Transverse colon (tissue), 4 donors: Measurements from ENCODE around the gene PTTG1. TPM values are rescaled to one million over a fixed set of nuclear protein-coding genes. Genes with fewer than 3 reads are reported as not detected.
"Not testable (repeated sequence)": the region's sequence is repeated elsewhere in the genome, so short reads cannot be mapped to it uniquely, and the experiment has no call there.

Experiments used
- DNase-seq: peaks from one replicate; pipeline ENCODE4 v3.0.0-alpha.2; 2019
- H3K27ac ChIP-seq, 4 donors: fragments of 200-600 bp; sonication (generic); 2 replicates each; pipeline ENCODE4 v1.5.1; 2016 to 2018; ENCODE audit warnings: inconsistent platforms in 4 of 4
- H3K27me3 ChIP-seq: fragments of 200-600 bp; sonication (generic); 2 replicates; pipeline ENCODE4 v1.5.1; 2017; ENCODE audit warnings: inconsistent platforms
- H3K36me3 ChIP-seq, 4 donors: fragments of 200-600 bp; sonication (generic); 2 replicates each; pipeline ENCODE4 v1.5.1; 2017 to 2019; ENCODE audit warnings: inconsistent platforms in 4 of 4
- H3K4me1 ChIP-seq, 4 donors: fragments of 200-600 bp; sonication (generic); 2 replicates each; pipeline ENCODE4 v1.5.1; 2017 to 2020; ENCODE audit warnings: inconsistent platforms in 4 of 4
- H3K4me3 ChIP-seq, 4 donors: fragments of 200-600 bp; sonication (generic); 1 replicate in 1 of 4; 2 replicates in 3 of 4; pipeline versions ENCODE4 v1.5.1 to v1.6.1; 2017 to 2019; ENCODE audit warnings: inconsistent platforms in 4 of 4
- H3K9me3 ChIP-seq, 2 donors: fragments of 200-600 bp; sonication (generic); 2 replicates each; pipeline ENCODE4 v1.5.1; 2017 to 2019; ENCODE audit warnings: inconsistent platforms in 2 of 2
- CTCF ChIP-seq, 5 experiments: fragments of 200-600 bp in 3 of 5; fragments of 450-650 bp in 2 of 5; sonication (generic) in 3 of 5; IDR thresholded peaks; 1 replicate in 2 of 5; 2 replicates in 3 of 5; pipeline ENCODE4 v1.5.1; 2016 to 2017; ENCODE audit warnings: antibody characterized with exemption in 5 of 5, inconsistent platforms in 3 of 5, mild to moderate bottlenecking in 2 of 5, moderate library complexity in 1 of 5
- EP300 ChIP-seq: sonication (generic); formaldehyde crosslinking; IDR thresholded peaks from one replicate; pipeline ENCODE4 v1.6.1; 2017; ENCODE audit warnings: antibody characterized with exemption, low read depth
- POLR2A ChIP-seq: fragments of 450-650 bp; IDR thresholded peaks from one replicate; pipeline ENCODE4 v1.6.1; 2016; ENCODE audit warnings: antibody characterized with exemption, mild to moderate bottlenecking, moderate library complexity
- POLR2AphosphoS5 ChIP-seq, 3 donors: sonication (generic); formaldehyde crosslinking; IDR thresholded peaks; one replicate each; pipeline ENCODE4 v1.6.1; 2016; ENCODE audit warnings: antibody characterized with exemption in 3 of 3
- WGBS, 2 donors: methylation state at CpG; one replicate each; pipeline ENCODE4 v1.1.5; 2018; ENCODE audit warnings: low coverage in 1 of 2; 5-methylcytosine and 5-hydroxymethylcytosine counted together
- in situ Hi-C, 4 donors: fragments of 200-750 bp; cut with MboI; loops; one replicate each; pipeline versions ENCODE4 v1.15.0 to v1.15.1; 2017; ENCODE audit warnings: low sequenced_read_pairs in 3 of 4, low pct_ligation_motif_present in 1 of 4, low pct_unique_long_range_greater_than_20kb in 1 of 4
- intact Hi-C: fragments of 100-400 bp; cut with DNase I; formaldehyde crosslinking; loops from one replicate; pipeline ENCODE4 v1.15.1; 2023; ENCODE audit warnings: low total_unique reads
- total RNA-seq, 4 donors: library from RNA; depleted of rRNA; stranded (reverse); fragments of >200 nt; gene quantifications; one replicate each; pipeline ENCODE4 v1.1.0, GENCODE V29; 2016

The PTTG1 gene
- total RNA-seq, 4 donors from 2014 or later: 6.4 to 41.1 (median 15.2) TPM

- whole genome bisulfite sequencing, 2 donors: 78 to 80% methylated on average over 1 of the region's 1 CpG
- Histone ChIP-seq H3K36me3 (no peaks in the 10 kb centered on the region), H3K9me3 (no peaks in the 10 kb centered on the region), H3K27me3 (no peaks in the 10 kb centered on the region), H3K27ac (no peak overlapping the region), H3K4me3 (no peak overlapping the region), H3K4me1 (peaks cover 0 to 13% (median 5%) of the 10 kb centered on the region in 4 donors)
- TF ChIP-seq POLR2AphosphoS5 (IDR thresholded peaks at IDR 0.05): no peak
- no peak for TF ChIP-seq EP300
- no peak for TF ChIP-seq CTCF (IDR thresholded peaks at IDR 0.05)
- no peak for TF ChIP-seq POLR2A
- DNase-seq: no peak
- in situ Hi-C loops (loop anchor here in 1 of 4 donors (25.0 kb wide), 1 partner anchor 177 kb away; no protein-coding TSS in a partner anchor), intact Hi-C loops (no loop called here)
These were observed 13.9 kb downstream of the PTTG1 start for GRCh38 chr5:160435532-160435931.

- no peak for DNase-seq
- Histone ChIP-seq H3K4me1 (peaks cover 0 to 13% (median 5%) of the 10 kb centered on the region in 4 donors), H3K36me3 (no peaks in the 10 kb centered on the region), H3K9me3 (no peaks in the 10 kb centered on the region), H3K4me3 (no peak overlapping the region), H3K27ac (no peak overlapping the region), H3K27me3 (no peaks in the 10 kb centered on the region)
- WGBS, 2 donors: 84 to 88% methylated on average over 4 of the region's 4 CpGs
- in situ Hi-C loops (loop anchor here in 1 of 4 donors (25.0 kb wide), 1 partner anchor 176 kb away; no protein-coding TSS in a partner anchor), intact Hi-C loops (no loop called here)
- TF ChIP-seq EP300: no peak
- no peak for TF ChIP-seq CTCF (IDR thresholded peaks at IDR 0.05)
- no peak for TF ChIP-seq POLR2AphosphoS5 (IDR thresholded peaks at IDR 0.05)
- TF ChIP-seq POLR2A: no peak
These were observed 14.4 kb downstream of the PTTG1 start for GRCh38 chr5:160436017-160436416.

- H3K4me1 ChIP-seq: peaks cover 0 to 13% (median 5%) of the 10 kb centered on the region in 4 donors
- in situ Hi-C loops: loop anchor here in 1 of 4 donors (25.0 kb wide), 1 partner anchor 176 kb away; no protein-coding TSS in a partner anchor
- DNase-seq, H3K4me3 ChIP-seq, H3K9me3 ChIP-seq, H3K27me3 ChIP-seq, intact Hi-C loops, H3K36me3 ChIP-seq, H3K27ac ChIP-seq: not testable (repeated sequence)
- 50 to 65% methylated on average over 6 of the region's 6 CpGs for WGBS, 2 donors
These were observed 15.0 kb downstream of the PTTG1 start for GRCh38 chr5:160436661-160437060.

- TF ChIP-seq CTCF (IDR thresholded peaks at IDR 0.05) (no peak), EP300 (no peak), POLR2A (no peak), POLR2AphosphoS5 (IDR thresholded peaks at IDR 0.05) (no peak)
- intact Hi-C loops (no loop called here), in situ Hi-C loops (loop anchor here in 1 of 4 donors (25.0 kb wide), 1 partner anchor 175 kb away; no protein-coding TSS in a partner anchor)
These were observed 15.6 kb downstream of the PTTG1 start for GRCh38 chr5:160437271-160437670.

More at GRCh38 chr5:160437271-160437670, 15.6 kb downstream of the PTTG1 start:
- DNase-seq: no peak
- H3K27me3 ChIP-seq: no peaks in the 10 kb centered on the region
- H3K27ac ChIP-seq: no peak overlapping the region
- peaks cover 0 to 13% (median 5%) of the 10 kb centered on the region in 4 donors for H3K4me1 ChIP-seq
- no peaks in the 10 kb centered on the region for H3K36me3 ChIP-seq
- no peaks in the 10 kb centered on the region for H3K9me3 ChIP-seq
- no peak overlapping the region for H3K4me3 ChIP-seq
